H9 (cell line): Measurements from ENCODE around the gene CSNK1A1. TPM values are rescaled to one million over a fixed set of nuclear protein-coding genes. Genes with fewer than 3 reads are reported as not detected.

ENCODE experiments used
- DNase-seq: peaks from one replicate; pipeline ENCODE4 v3.0.0-alpha.2; 2017
- H2AFZ ChIP-seq: one replicate; pipeline ENCODE4 v1.6.1; 2013; ENCODE audit warnings: mild to moderate bottlenecking, low read length, control low read depth, moderate library complexity
- H2AK5ac ChIP-seq: 2 replicates; pipeline ENCODE4 v1.6.1; 2013; ENCODE audit warnings: low read length, control low read depth, mixed read lengths; ENCODE audit not compliant: insufficient read length
- H2BK120ac ChIP-seq: one replicate; pipeline ENCODE4 v1.6.1; 2013; ENCODE audit warnings: low read depth, mild to moderate bottlenecking, low read length, control low read depth, inconsistent platforms; ENCODE audit not compliant: poor library complexity, severe bottlenecking
- H2BK12ac ChIP-seq: 2 replicates; pipeline ENCODE4 v1.6.1; 2013; ENCODE audit warnings: low read length, control low read depth, mixed read lengths, low read depth; ENCODE audit not compliant: insufficient read length
- H2BK15ac ChIP-seq: 2 replicates; pipeline ENCODE4 v1.6.1; 2013; ENCODE audit warnings: low read depth, low read length, control low read depth
- H2BK20ac ChIP-seq: one replicate; pipeline ENCODE4 v1.6.1; 2013; ENCODE audit warnings: low read depth, mild to moderate bottlenecking, low read length, control low read depth, inconsistent platforms; ENCODE audit not compliant: poor library complexity, severe bottlenecking
- H2BK5ac ChIP-seq: 2 replicates; pipeline ENCODE4 v1.6.1; 2013; ENCODE audit warnings: low read length, control low read depth, mixed read lengths; ENCODE audit not compliant: insufficient read length
- H3K14ac ChIP-seq: 2 replicates; pipeline ENCODE4 v1.6.1; 2013; ENCODE audit warnings: low read length, control low read depth; ENCODE audit not compliant: insufficient read depth
- H3K18ac ChIP-seq: 2 replicates; pipeline ENCODE4 v1.6.1; 2013; ENCODE audit warnings: low read depth, mild to moderate bottlenecking, mixed read lengths, low read length, control low read depth; ENCODE audit not compliant: insufficient read length
- H3K23ac ChIP-seq: 2 replicates; pipeline ENCODE4 v1.6.1; 2013; ENCODE audit warnings: low read length, control low read depth, mixed read lengths, low read depth; ENCODE audit not compliant: insufficient read length
- H3K23me2 ChIP-seq: 2 replicates; pipeline ENCODE4 v1.6.1; 2013; ENCODE audit warnings: low read depth, mild to moderate bottlenecking, mixed read lengths, low read length, control low read depth; ENCODE audit not compliant: insufficient read length, poor library complexity, severe bottlenecking
- H3K27ac ChIP-seq: 2 replicates; pipeline ENCODE4 v1.5.1; 2013; ENCODE audit warnings: low read length, control low read depth, mixed read lengths, low read depth; ENCODE audit not compliant: insufficient read length
- H3K27me3 ChIP-seq: 2 replicates; pipeline ENCODE4 v1.6.1; 2013; ENCODE audit warnings: low read length, control low read depth, inconsistent platforms; ENCODE audit not compliant: insufficient read depth
- H3K4ac ChIP-seq: 2 replicates; pipeline ENCODE4 v1.6.1; 2013; ENCODE audit warnings: low read depth, mild to moderate bottlenecking, control low read depth, inconsistent platforms, low read length, moderate library complexity
- H3K4me1 ChIP-seq: 2 replicates; pipeline ENCODE4 v1.6.1; 2013; ENCODE audit warnings: low read length, control low read depth, inconsistent platforms; ENCODE audit not compliant: insufficient read depth
- H3K4me2 ChIP-seq: 2 replicates; pipeline ENCODE4 v1.6.1; 2013; ENCODE audit warnings: low read length, control low read depth, mixed read lengths; ENCODE audit not compliant: insufficient read length, insufficient read depth
- H3K56ac ChIP-seq: 2 replicates; pipeline ENCODE4 v1.6.1; 2013; ENCODE audit warnings: low read depth, mild to moderate bottlenecking, mixed read lengths, low read length, control low read depth; ENCODE audit not compliant: insufficient read length
- H3K79me1 ChIP-seq: 2 replicates; pipeline ENCODE4 v1.6.1; 2013; ENCODE audit warnings: low read depth, mild to moderate bottlenecking, moderate library complexity, low read length, control low read depth, inconsistent platforms; ENCODE audit not compliant: insufficient read depth, poor library complexity, severe bottlenecking
- H3K79me2 ChIP-seq: 2 replicates; pipeline ENCODE4 v1.6.1; 2013; ENCODE audit warnings: low read length, control low read depth, inconsistent platforms; ENCODE audit not compliant: insufficient read depth
- H3K9ac ChIP-seq: 2 replicates; pipeline ENCODE4 v1.6.1; 2013; ENCODE audit warnings: low read length, control low read depth, mixed read lengths; ENCODE audit not compliant: insufficient read length; ENCODE audit errors: extremely low read depth
- H3K9me3 ChIP-seq: one replicate; pipeline ENCODE4 v1.6.1; 2013; ENCODE audit warnings: low read depth, low read length, inconsistent platforms; ENCODE audit not compliant: control insufficient read depth
- H3T11ph ChIP-seq: one replicate; pipeline ENCODE4 v1.6.1; 2013; ENCODE audit warnings: mild to moderate bottlenecking, low read length, control low read depth, inconsistent platforms
- H4K20me1 ChIP-seq: one replicate; pipeline ENCODE4 v1.6.1; 2013; ENCODE audit not compliant: control insufficient read depth, insufficient read length, insufficient read depth
- H4K5ac ChIP-seq: 2 replicates; pipeline ENCODE4 v1.6.1; 2013; ENCODE audit warnings: low read depth, mild to moderate bottlenecking, mixed read lengths, low read length, control low read depth; ENCODE audit not compliant: insufficient read length
- H4K8ac ChIP-seq: replicated peaks from 2 replicates; pipeline ENCODE4 v1.6.1; 2013; ENCODE audit warnings: low read length, control low read depth, mixed read lengths, low read depth; ENCODE audit not compliant: insufficient read length
- H4K91ac ChIP-seq: 2 replicates; pipeline ENCODE4 v1.6.1; 2013; ENCODE audit warnings: low read depth, mild to moderate bottlenecking, moderate library complexity, mixed read lengths, low read length, control low read depth; ENCODE audit not compliant: insufficient read length
- H3K27ac Mint-ChIP-seq, 3 experiments: 2 replicates in 2 of 3; 3 replicates in 1 of 3; pipeline ENCODE4 v1.8.0; 2020 to 2021; ENCODE audit warnings: mixed read lengths in 3 of 3, mild to moderate bottlenecking in 1 of 3, moderate library complexity in 1 of 3
- H3K27me3 Mint-ChIP-seq: 2 replicates; pipeline ENCODE4 v1.8.0; 2021; ENCODE audit warnings: low read depth, mild to moderate bottlenecking, moderate library complexity, mixed read lengths
- H3K36me3 Mint-ChIP-seq, 3 experiments: 2 replicates in 2 of 3; 3 replicates in 1 of 3; pipeline ENCODE4 v1.8.0; 2020 to 2021; ENCODE audit warnings: low read depth in 3 of 3, mixed read lengths in 3 of 3; ENCODE audit not compliant: insufficient read depth in 1 of 3
- H3K4me1 Mint-ChIP-seq, 2 experiments: 2 replicates each; pipeline ENCODE4 v1.8.0; 2020; ENCODE audit warnings: mixed read lengths in 2 of 2
- H3K4me3 Mint-ChIP-seq, 2 experiments: 2 replicates in 1 of 2; 3 replicates in 1 of 2; pipeline ENCODE4 v1.8.0; 2020 to 2021; ENCODE audit warnings: mild to moderate bottlenecking in 2 of 2, mixed read lengths in 2 of 2, moderate library complexity in 1 of 2
- H3K9me3 Mint-ChIP-seq, 2 experiments: 2 replicates in 1 of 2; 3 replicates in 1 of 2; pipeline ENCODE4 v1.8.0; 2020; ENCODE audit warnings: mild to moderate bottlenecking in 2 of 2, mixed read lengths in 2 of 2, moderate library complexity in 1 of 2
- WGBS: extraction: QIAGEN DNeasy Blood & Tissue Kit; methylation state at CpG from one replicate; pipeline ENCODE4 v1.1.7; 2013; ENCODE audit warnings: missing lambda C conversion rate, low lambda C conversion rate, mixed read lengths; ENCODE audit not compliant: insufficient read length; ENCODE audit errors: extremely low coverage; 5-methylcytosine and 5-hydroxymethylcytosine counted together
- total RNA-seq: library from RNA; stranded (reverse); gene quantifications from 2 replicates; pipeline ENCODE4 v1.2.1, GENCODE V29; 2021
- TF ChIP-seq, protein P1 (sequence below): fragments of 200-600 bp; sonication (generic); conservative IDR thresholded peaks from 3 replicates; pipeline ENCODE4 v1.8.0; 2021; ENCODE audit warnings: antibody characterized with exemption, mild to moderate bottlenecking

CSNK1A1 gene
- total RNA-seq, 1 experiment from 2014 or later, result 310 TPM

DNA sequence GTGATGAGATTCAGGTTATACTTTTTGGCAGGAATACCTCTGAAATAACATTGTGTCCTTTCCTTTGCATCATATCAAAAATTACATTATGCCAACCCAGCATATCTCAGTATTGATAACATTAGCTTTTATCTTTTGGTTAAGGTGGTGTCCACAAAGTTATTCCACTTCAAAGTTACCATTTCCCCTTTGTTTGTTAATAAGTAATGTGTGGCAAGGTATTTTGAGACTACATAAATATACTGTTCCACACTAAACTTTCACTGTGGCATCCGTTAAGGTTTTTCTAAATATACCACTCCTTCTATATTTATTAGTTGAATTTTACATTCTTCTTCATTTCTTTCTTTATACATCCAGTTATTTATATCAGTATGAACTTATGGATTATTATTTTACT, 16.0 kb upstream of the CSNK1A1 start:
- H4K8ac ChIP-seq, result no peak overlapping the region
- H3K23me2 ChIP-seq, result no peaks in the 10 kb centered on the region
- Mint-ChIP-seq H3K4me1 (peaks cover 13 to 20% of the 10 kb centered on the region in 2 experiments), H3K27me3 (no peaks in the 10 kb centered on the region), H3K36me3 (no peaks in the 10 kb centered on the region), H3K9me3 (no peaks in the 10 kb centered on the region), H3K4me3 (no peak overlapping the region), H3K27ac (no peak overlapping the region)
- H2AK5ac ChIP-seq, result no peak overlapping the region
- no peak overlapping the region for H3K56ac ChIP-seq
- no peak overlapping the region for H3K14ac ChIP-seq
- H2BK15ac ChIP-seq, result no peak overlapping the region
- peaks cover 6% of the 10 kb centered on the region for H3K4me1 ChIP-seq
- H3K4me2 ChIP-seq, result no peak overlapping the region
- no peak overlapping the region for H3T11ph ChIP-seq
- no peak overlapping the region for H3K27ac ChIP-seq
- no peak overlapping the region for H2BK5ac ChIP-seq
- no peaks in the 10 kb centered on the region for H4K20me1 ChIP-seq
- H2BK12ac ChIP-seq, result no peak overlapping the region
- no peak overlapping the region for H3K9ac ChIP-seq
- no peaks in the 10 kb centered on the region for H3K79me1 ChIP-seq
- WGBS, result no CpG with 5 or more reads among the region's 1 CpG
- no peak overlapping the region for H2AFZ ChIP-seq
- H4K5ac ChIP-seq, result no peak overlapping the region
- no peak overlapping the region for H2BK20ac ChIP-seq
- H3K23ac ChIP-seq, result no peak overlapping the region
- TF ChIP-seq, protein P1, sequence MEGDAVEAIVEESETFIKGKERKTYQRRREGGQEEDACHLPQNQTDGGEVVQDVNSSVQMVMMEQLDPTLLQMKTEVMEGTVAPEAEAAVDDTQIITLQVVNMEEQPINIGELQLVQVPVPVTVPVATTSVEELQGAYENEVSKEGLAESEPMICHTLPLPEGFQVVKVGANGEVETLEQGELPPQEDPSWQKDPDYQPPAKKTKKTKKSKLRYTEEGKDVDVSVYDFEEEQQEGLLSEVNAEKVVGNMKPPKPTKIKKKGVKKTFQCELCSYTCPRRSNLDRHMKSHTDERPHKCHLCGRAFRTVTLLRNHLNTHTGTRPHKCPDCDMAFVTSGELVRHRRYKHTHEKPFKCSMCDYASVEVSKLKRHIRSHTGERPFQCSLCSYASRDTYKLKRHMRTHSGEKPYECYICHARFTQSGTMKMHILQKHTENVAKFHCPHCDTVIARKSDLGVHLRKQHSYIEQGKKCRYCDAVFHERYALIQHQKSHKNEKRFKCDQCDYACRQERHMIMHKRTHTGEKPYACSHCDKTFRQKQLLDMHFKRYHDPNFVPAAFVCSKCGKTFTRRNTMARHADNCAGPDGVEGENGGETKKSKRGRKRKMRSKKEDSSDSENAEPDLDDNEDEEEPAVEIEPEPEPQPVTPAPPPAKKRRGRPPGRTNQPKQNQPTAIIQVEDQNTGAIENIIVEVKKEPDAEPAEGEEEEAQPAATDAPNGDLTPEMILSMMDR, result no peak
- no peak overlapping the region for H3K18ac ChIP-seq
- H2BK120ac ChIP-seq, result no peak overlapping the region
- H3K9me3 ChIP-seq, result no peaks in the 10 kb centered on the region
- no peaks in the 10 kb centered on the region for H3K79me2 ChIP-seq
- DNase-seq, result no peak
- H3K27me3 ChIP-seq, result no peaks in the 10 kb centered on the region
- H4K91ac ChIP-seq, result no peak overlapping the region
- no peak overlapping the region for H3K4ac ChIP-seq
